ENCODE data around the gene NMNAT2.
"Not testable (repeated sequence)": the region's sequence is repeated elsewhere in the genome, so short reads cannot be mapped to it uniquely, and the experiment has no call there.

Gene NMNAT2

DNA sequence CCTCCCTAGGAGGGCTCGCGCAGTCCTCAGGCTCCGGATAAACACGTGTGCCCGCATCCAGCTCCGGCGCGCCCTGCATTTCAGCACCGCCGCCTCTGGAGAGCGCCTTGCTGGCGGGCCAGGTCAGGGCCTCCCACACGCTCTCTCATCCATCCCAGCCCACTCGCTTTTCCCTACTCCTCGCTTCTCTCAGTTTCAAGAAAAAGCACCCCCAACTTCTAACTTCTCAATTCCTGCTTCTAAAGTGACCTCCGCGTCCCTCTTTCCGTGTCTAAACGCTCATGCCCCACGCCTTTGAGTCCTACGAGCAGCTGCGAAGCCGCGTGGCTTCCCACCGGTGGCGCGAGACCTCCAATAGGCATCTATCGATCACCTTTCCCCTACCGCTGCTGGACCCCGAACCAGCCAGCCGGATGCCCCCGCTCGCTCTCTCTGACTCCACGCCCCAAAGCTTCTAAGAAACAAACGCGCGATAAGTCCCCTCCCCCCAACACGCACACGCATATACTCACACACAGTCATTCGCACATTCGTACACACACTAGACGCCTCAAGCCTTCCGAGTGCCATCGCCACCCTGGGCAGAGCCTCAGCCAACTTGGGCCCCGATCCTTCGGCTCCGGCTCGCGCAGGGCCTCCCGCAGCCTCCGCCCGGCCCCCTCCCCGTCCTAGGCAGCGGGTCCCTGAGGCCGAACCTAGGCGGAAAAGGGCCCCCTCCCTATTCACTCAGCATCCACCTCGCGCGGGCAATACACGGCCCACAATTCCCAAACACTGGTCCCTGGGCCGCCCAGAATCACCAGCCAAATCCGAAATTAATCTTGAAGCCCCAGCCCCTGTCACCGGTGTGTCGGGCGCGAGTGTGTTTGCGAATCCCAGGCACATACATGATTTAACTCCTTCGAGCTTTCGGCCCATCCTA is 1.1 kb downstream of the NMNAT2 start:
- DNase-seq (ENCODE audit: low read depth): peak; percentile 60

DNA sequence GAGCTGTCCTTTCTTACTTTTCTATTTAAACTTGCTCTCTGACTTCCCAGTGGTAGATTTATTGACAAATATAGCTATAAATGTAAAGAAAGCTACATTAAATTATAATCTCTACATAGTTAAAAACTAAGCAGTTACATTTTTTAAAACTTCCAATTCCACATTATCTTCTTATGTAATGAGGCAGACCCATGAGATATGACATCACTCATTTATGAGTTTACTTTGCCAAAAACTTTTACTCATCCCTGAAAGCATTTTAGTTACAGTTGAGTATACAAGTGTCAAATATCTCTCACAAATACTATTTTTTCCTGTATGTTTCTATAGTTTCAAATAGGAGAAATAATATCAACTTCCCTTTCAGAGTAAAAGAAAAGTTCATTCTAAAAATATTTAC is 3.8 kb downstream of the NMNAT2 start:
- no peak for DNase-seq (ENCODE audit: low read depth)

DNA sequence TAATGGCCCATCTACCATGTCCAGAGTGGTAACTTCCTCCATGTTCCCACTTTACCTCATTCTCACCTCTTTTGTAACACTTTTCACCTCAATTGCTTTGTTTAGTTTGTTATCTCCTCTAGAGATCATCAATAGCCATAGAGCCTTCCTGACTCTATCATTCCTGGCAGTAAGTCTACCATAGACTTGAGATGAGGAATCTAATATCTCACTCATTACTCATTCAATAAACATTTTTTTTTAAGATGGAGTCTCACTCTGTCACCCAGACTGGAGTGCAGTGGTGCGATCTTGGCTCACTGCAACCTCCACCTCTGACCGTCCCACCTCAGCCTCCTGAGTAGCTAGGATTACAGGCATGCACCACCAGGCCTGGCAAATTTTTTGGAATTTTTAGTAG is 7.1 kb downstream of the NMNAT2 start:
- DNase-seq (ENCODE audit: low read depth): no peak

DNA sequence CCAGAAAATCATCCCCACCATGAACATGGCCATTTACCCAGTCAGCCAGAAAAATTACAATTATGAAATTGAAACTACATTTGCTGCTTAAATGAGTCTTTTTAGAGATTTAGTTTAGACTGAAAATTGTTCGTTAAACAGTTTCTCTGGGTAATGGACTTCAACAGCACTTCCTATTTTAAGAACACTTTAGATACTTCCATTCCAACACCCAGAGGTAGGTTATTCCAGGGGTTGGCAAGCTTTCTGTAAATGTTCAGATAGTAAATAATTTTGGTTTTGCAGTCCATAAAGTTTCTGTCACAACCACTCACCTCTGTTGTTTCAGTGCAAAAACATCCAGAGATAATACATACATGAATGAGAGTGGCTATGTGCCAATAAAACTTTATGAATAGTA is 10.2 kb downstream of the NMNAT2 start:
- no peak for DNase-seq (ENCODE audit: low read depth)

DNA sequence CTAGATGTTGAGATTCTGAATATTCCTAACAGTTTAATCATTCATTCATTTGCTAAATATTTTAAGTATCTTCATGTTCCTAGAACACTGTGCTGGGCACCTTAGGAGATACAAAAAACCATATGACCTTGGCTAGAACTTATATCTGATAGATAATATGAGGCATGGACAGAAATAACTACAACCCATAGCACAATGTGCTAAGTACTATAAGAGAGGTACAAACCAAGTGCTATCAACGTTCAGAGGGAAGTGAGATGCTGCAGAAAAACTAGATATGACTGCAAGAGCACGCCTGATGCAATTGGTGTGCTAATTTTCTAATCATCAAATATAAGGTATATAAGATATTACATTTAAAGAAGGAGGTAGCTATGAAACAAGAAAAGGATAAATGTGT is 10.7 kb downstream of the NMNAT2 start:
- no peak for DNase-seq (ENCODE audit: low read depth)

DNA sequence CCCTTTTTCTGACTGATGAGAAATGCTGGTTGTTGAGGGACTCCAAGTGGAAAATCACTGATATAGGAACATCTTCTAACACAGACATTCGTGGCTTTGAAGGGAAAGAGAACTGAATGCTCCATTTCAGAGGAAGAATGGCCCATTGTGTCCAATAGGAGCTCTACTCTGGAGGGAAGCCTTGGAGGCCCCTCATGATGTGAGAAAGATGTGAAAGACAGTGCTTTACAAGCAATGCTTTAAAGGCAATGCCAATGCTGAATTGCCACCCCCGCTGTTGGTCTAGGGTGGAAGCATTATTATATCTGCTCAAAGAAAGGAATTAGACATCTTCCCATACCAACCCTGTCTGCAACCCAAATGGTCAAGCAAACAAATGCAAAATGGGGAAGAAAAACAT is 13.7 kb downstream of the NMNAT2 start:
- no peak for DNase-seq (ENCODE audit: low read depth)

DNA sequence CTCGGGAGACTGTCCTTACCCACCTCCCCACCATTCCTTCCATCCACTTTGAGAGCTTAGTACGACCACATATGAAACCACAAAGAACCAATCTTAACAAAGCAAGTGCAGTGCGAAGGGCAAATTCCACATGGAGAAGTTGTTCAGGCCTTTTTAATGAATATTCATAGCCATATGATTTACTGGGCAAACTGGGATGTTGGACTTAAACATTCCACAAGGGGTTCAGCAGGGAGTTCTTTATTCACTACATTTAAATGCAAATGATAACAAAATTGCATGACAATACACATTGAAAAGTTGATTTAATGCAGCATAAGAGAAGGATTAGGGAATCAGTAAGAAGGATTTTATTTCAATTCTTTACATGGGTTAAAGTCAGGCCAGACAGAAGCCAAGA is 14.7 kb downstream of the NMNAT2 start:
- no peak for DNase-seq (ENCODE audit: low read depth)

DNA sequence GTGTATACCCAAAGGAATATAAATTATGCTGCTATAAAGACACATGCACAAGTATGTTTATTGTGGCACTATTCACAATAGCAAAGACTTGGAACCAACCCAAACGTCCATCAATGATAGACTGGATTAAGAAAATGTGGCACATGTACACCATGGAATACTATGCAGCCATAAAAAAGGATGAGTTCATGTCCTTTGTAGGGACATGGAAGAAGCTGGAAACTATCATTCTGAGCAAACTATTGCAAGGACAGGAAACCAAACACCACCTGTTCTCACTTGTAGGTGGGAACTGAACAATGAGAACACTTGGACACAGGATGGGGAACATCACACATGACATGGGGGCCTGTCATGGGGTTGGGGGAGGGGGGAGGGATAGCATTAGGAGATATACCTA is 16.6 kb downstream of the NMNAT2 start:
- DNase-seq (ENCODE audit: low read depth): not testable (repeated sequence)

DNA sequence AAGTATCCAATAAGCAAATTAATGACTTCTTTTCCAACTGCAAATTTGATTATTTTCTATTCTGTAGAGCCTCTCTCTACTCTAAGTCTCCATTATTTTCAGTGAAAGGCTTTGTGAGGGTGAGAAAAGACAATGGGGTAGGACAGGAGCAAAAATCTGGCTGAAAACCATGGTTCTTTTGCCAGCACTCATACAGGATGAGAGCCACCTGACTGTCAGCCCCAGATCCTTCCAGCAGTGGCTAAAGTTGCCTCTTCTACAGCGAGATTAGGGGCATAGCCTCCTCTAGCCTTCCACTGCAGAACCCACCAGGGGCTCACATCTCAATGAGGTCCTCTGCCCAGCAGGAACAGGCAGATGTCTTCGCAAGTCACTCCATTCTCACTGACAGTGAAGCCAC is 23.7 kb downstream of the NMNAT2 start:
- no peak for DNase-seq (ENCODE audit: low read depth)

DNA sequence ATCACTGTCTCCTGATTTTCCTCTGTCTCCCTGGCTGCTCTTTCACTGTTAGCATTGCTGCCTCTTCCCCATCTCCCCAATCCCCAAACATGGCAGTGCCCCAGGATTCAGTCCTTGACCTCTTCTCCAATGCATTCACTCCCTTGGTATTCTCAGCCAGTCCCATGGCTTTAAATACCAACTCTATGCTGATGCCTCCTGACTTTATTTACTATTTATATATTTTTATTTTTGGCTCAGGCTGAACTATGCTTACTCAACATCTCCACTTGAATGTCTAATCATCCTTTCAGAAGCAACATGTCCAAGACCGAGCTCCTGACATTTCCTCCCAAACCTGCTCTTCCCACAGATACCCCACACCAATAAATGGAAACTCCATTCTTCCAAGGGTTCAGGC is 26.3 kb downstream of the NMNAT2 start:
- no peak for DNase-seq (ENCODE audit: low read depth)

DNA sequence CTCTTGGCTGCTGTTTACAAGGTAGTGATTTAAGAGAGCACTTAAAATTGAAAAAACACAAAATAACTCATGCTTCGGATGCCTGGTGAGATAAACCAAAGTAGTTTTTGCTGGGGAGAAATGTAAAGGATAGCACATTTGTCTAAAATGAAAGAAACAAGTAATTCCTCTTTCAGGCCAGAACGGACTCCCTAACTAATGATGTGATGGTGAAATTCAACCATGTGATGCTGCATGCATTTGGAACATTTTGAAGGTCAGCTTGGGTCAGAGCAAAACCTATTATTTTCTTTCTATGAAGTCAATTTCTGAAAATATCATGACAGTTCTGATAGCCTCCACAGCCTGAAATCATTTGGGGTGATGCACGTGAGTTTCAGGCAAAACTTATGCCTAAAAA is 27.6 kb downstream of the NMNAT2 start:
- DNase-seq (ENCODE audit: low read depth): peak; percentile 10

DNA sequence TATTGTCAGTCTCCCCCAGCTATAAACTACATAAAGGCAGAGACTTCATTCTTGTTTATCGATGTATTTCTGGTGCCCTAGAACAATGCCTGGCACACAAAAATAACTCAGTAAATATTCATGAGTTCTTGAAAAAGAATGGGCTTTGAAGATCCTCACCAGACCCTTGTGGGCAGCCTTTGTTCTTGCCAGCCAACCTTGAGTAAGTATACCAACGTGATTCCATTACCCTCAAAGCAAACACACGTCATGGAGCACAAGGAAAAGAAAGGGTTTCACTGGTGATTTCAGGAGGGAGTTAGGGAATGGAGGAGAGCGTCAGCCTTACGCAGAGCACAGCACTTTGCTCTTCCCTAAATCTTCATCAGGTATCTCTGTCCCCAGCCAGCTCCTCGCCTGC is 29.4 kb downstream of the NMNAT2 start:
- DNase-seq (ENCODE audit: low read depth): no peak

DNA sequence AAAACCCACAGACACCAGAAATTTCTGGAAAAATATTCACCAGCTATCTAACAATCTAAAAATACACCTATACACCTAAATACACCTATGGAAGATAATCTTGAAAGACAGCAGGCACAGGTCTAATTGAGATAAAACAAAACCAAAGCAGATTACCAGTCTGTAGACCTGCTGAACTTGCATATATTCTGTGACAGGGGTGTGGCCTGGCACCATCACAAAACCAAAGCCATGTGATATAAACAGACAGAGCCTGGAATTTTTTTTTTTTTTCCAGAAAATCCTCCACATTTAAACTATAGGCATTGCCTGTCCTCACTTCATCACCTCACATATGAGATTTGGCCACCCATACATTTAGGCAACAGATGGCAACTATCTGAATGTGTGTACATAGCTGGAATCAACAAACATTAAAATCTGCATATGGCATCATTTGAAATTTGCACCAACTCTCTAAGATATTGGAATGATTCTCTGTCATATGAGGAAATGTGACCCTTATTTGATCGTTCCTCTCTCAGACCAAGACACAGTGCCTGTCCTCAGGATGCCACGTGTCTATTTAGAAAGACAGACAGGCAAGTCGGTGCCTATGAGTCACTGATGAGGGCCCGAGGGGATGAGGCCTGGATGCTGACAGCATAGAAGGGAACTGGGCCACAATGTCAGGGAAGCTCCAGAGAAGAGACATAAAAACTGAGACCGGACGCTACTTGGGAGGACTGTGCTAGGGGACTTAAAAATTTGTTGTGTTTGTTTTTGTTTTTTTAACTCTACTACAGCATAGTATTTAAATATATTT is 32.6 kb downstream of the NMNAT2 start:
- no peak for DNase-seq (ENCODE audit: low read depth)

DNA sequence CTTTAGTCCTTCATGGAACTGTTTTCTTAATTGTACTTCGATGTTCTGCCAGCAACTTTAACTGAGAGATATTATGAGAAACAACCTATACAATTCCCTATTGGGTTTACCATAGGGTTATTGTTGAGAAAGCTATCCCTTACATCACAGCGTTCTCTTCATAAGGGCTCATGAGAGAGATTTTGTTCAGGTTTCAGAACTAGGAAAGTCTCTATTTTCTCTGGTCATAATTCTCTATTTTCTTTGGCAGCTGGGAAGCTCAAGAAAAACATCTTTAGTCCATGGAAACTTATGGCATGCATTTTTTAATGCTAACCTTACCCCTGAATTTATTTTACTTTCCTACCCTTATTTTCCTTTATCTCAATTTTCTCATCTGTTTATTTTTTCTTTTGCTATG is 38.2 kb downstream of the NMNAT2 start:
- DNase-seq (ENCODE audit: low read depth): no peak

DNA sequence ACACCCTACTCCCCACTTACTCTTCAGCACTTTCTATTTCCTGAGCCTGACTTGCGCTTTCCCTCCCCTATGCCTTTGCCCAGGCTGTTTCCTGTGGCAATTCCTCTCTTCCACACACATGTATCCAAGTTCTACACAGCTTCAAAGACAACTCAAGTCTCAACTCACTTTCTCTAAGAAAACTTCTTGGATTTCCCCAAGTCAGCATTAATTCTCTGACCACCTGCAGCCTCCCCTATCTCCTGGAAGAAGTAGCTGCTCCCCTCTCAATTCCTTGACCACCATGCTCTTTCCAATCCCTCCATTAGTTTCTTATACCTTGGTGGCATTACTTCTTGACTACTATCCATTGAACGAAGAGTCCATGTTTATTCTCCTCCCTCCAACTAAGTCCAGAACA is 42.8 kb downstream of the NMNAT2 start:
- no peak for DNase-seq (ENCODE audit: low read depth)

DNA sequence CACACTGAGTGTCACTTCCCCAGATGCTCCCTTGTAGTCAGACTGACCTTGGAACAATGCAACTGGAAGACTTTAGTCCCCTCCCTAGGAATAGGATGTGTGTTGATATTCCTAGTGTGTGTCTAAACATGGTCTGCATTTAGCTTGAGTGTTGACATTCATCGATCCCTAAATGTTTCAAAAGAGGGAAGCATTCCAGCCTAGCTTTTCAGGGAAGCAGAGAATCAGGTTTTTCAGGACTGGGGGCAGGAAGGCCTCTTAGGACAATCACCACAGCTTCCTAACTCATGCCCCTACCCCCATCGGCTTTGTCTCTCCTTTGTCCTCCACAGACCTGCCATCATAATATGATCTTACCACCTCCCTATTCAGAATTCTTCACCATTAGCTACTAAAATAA is 43.4 kb downstream of the NMNAT2 start:
- no peak for DNase-seq (ENCODE audit: low read depth)

DNA sequence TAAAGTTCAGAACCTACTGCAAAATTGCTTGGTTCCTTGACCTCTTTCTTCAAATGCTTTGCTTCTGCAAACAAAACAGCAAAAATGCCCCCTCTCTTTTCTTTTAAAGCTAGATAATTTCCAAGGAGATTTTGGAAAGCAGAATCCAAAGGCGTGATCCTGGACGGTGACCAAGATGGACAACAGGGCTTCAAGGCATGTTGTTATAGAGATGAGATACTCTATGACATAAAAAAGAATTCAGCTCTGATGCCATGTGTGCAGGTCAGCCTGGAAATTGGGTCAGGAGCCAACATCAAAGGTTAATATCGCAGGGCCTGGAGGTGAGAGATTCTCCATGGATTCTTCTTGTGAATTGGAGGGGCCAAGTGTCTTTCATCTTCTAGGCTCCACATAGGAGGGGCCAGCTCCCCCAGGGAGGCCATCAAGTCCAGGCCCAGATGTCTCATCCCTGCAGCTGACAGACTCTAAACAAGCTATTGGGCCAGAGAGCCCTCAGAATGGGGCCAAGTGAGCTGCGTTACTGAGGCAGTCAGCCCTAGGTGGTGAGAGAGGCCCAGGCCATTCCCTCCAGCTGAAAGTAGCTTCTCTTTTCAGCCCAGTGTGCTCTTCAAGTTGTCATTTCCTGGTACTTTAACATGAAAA is 45.5 kb downstream of the NMNAT2 start:
- no peak for DNase-seq (ENCODE audit: low read depth)

DNA sequence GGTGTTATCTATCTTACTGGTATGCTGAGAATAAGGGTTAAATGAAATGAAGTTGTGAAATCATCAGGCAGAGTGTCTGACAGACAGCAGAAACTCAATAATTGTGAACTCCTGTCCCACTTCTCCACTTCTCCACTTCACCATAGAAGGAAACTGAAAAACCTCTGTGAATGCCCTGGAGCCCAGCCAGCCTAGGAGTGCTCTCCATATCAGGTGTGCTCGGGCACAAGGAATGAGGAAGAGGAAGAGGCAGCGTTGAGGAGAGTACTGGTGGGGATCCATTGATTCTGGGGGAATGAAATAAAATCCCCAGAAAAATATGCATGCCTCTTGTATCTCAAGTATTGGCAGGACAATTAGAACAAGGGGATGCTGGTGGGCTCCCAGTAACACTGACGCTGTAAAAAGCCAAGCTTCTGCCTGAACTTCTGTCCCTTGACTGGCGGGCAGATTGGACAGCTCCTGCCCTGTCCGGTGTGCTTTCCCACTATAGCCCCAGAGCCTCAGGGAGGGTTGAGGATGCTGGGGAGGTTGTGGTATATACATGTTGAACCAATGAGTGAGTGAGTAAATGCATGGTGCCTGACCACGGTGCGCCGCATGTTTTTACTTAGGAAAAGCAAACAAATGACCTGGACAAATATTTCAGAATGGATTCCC is 47.7 kb downstream of the NMNAT2 start:
- no peak for DNase-seq (ENCODE audit: low read depth)

DNA sequence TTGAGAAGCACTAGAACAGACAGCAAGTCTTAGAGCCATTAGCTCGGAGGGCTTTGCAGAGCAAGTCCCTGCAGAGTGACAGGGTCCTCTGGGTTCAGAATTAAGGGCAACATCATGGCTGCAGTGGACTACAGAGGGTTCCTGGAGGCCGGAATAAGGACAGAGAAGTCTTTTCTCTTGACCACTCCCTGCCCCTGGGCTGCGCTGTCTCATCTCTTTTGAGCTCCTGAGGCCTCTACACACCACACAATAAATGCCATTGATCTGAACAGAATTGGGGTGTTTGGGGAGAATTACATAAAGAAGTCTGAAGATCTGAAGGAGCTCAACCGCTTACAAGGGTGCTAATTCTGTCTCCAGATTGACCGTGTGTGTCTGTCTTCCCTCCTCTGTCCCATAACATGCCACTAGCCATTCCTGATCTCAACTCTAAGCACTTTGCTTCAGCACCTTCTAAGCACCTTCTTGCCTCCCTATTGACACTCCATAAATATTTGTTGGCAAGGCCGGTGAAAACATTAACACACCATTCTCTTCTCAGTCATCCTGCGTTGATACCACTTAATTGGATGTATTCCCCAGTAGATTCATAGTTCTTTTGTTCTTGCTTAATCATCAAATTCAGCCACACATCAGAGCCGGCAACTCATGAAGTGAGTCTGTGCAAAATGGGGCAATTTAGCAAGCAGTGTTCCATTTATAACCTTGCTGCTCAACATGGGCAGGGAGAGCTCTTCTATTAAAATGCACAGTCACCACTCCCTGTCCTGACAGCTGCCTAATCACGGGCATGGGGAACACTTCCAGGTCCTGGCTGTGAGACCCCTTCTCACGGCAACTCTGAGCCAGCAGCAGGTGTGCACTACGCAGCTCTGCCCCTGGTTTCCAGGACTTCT is 49.7 kb downstream of the NMNAT2 start:
- DNase-seq (ENCODE audit: low read depth): no peak

DNA sequence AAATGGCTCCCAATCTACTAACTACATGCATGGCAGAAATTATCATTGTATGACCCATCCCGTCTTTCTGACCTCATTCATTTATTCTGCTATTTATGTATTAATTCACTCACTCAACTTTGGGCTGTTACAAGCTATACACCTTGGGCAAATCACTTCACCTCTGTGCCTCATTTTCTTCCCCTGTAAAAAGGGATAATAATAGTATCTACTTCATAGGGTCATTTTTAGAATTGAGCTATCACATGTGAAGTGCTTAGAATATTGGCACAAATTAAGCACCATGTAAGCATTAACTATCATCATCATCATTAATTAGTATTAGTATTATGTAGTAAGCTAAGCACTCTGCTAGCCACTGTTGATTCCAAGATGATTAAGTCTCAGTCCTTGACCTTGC is 52.1 kb downstream of the NMNAT2 start:
- DNase-seq (ENCODE audit: low read depth): no peak

DNA sequence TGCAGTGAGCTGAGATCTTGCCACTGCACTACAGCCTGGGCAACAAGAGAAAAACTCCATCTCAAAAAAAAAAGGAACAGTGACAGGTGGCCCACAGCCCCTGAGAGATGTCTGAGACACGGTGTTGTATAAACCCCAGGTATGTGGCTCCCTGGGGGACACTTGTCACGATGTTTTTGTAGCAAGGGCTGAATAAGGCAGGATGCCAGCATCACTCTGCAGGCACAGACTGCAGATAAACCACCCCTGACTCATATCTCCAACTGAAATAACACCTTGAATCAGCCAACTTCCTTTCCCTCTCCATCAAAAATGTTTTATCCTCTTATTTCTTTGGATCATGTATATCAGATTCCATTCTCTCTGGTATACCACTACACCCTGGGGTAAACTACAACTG is 52.5 kb downstream of the NMNAT2 start:
- DNase-seq (ENCODE audit: low read depth): no peak
